ENCODE results near the gene HMGCLL1.

The HMGCLL1 gene

GRCh38 chr6:55531496-55531895 is 47.5 kb downstream of the HMGCLL1 start:
- DNase-seq (ENCODE audit: low read depth): no peak

GRCh38 chr6:55530931-55531330 is 48.1 kb downstream of the HMGCLL1 start:
- no peak for DNase-seq (ENCODE audit: low read depth)

GRCh38 chr6:55528624-55529023 is 50.4 kb downstream of the HMGCLL1 start:
- DNase-seq (ENCODE audit: low read depth): no peak

- DNase-seq (ENCODE audit: low read depth): no peak
Observed at GRCh38 chr6:55524441-55524840, 54.6 kb downstream of the HMGCLL1 start.

GRCh38 chr6:55518529-55519060 is 60.4 kb downstream of the HMGCLL1 start:
- DNase-seq (ENCODE audit: low read depth): no peak

GRCh38 chr6:55516736-55517135 is 62.3 kb downstream of the HMGCLL1 start:
- no peak for DNase-seq (ENCODE audit: low read depth)

- no peak for DNase-seq (ENCODE audit: low read depth)
Observed at GRCh38 chr6:55512904-55513303, 66.1 kb downstream of the HMGCLL1 start.

- DNase-seq (ENCODE audit: low read depth): no peak
Observed at GRCh38 chr6:55511122-55511800, 67.7 kb downstream of the HMGCLL1 start.

GRCh38 chr6:55499591-55499990 is 79.4 kb downstream of the HMGCLL1 start:
- no peak for DNase-seq (ENCODE audit: low read depth)

- DNase-seq (ENCODE audit: low read depth): no peak
Observed at GRCh38 chr6:55497694-55498093, 81.3 kb downstream of the HMGCLL1 start.

GRCh38 chr6:55496201-55496600 is 82.8 kb downstream of the HMGCLL1 start:
- DNase-seq (ENCODE audit: low read depth): no peak

- no peak for DNase-seq (ENCODE audit: low read depth)
Observed at GRCh38 chr6:55495277-55495676, 83.7 kb downstream of the HMGCLL1 start.

- DNase-seq (ENCODE audit: low read depth): no peak
Observed at GRCh38 chr6:55494411-55494810, 84.6 kb downstream of the HMGCLL1 start.

- DNase-seq (ENCODE audit: low read depth): no peak
Observed at GRCh38 chr6:55492259-55492658, 86.7 kb downstream of the HMGCLL1 start.

GRCh38 chr6:55490871-55491270 is 88.1 kb downstream of the HMGCLL1 start:
- no peak for DNase-seq (ENCODE audit: low read depth)

GRCh38 chr6:55474382-55474781 is 104.6 kb downstream of the HMGCLL1 start:
- DNase-seq (ENCODE audit: low read depth): no peak

- no peak for DNase-seq (ENCODE audit: low read depth)
Observed at GRCh38 chr6:55473722-55474121, 105.3 kb downstream of the HMGCLL1 start.

GRCh38 chr6:55469951-55470366 is 109.0 kb downstream of the HMGCLL1 start:
- no peak for DNase-seq (ENCODE audit: low read depth)

GRCh38 chr6:55456016-55456415 is 123.0 kb downstream of the HMGCLL1 start:
- DNase-seq (ENCODE audit: low read depth): no peak

- no peak for DNase-seq (ENCODE audit: low read depth)
Observed at GRCh38 chr6:55450005-55450404, 129.0 kb downstream of the HMGCLL1 start.

GRCh38 chr6:55449225-55449624 is 129.8 kb downstream of the HMGCLL1 start:
- DNase-seq (ENCODE audit: low read depth): no peak

GRCh38 chr6:55448451-55448850 is 130.5 kb downstream of the HMGCLL1 start:
- no peak for DNase-seq (ENCODE audit: low read depth)

GRCh38 chr6:55447891-55448290 is 131.1 kb downstream of the HMGCLL1 start:
- no peak for DNase-seq (ENCODE audit: low read depth)

GRCh38 chr6:55445648-55446204 is 133.3 kb downstream of the HMGCLL1 start:
- DNase-seq (ENCODE audit: low read depth): no peak
